GM21423 (cell line): ENCODE data around the gene CNDP2.
"Not testable (repeated sequence)": the region's sequence is repeated elsewhere in the genome, so short reads cannot be mapped to it uniquely, and the experiment has no call there.

Experiments
- ATAC-seq: cut with Tn5 transposase; IDR thresholded peaks from one replicate; pipeline ENCODE4 v1.9.1; 2021; ENCODE audit warnings: mild to moderate bottlenecking, moderate library complexity; ENCODE audit not compliant: unreplicated experiment

The CNDP2 gene

DNA sequence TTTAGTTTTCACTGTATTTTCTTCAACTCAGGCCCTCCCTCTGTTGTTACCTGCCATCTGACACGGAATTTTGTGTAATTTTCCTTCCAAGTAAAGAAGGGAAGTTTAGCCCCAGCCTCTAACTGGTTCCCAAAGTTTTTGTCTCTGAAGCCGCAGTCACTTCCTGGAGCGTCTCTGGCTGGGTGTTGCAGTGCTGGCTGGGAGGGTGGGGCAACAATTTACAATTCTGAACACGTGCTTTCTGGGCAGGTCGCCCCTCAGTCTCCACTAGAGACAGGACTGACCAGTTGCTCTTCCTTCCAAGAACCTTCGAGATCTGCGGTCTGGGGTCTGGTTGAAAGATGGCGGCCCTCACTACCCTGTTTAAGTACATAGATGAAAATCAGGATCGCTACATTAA lies 3.5 kb downstream of the CNDP2 start:
- peak; percentile 37 for ATAC-seq

DNA sequence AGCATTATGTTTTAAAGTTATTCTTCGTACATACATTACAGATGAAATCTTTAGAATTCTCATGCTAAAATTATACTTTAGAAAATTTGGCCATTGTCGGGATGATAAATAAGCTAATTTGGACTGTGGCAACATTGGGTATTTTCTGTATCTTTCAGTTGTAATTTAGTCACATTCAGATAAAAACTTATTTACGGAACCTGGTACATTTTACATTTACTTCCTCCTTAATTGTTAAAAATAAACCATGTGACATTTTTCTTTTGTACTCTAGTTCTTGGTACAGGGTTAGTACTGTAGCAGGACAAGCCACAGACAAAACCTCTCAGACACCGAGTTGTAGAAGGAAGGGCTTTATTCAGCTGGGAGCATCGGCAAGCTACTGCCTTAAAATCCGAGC lies 4.2 kb downstream of the CNDP2 start:
- no peak for ATAC-seq

DNA sequence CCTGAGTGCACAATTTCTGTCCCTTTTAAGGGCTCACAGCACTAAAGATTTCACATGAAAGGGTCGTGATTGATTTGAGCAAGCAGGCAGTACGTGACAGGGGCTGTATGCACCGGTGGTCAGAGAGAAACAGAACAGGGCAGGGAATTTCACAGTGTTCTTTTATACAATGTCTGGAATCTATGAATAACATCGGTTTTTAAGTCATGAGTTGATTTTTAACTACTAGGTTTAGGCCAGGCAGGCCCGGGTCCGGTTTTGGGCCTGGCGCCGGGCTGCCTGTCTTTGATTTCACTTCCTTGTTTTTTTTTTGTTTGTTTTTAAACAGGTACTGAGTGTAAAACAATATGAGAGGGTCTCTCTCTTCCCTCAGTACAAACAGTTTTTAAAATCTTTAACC lies 4.6 kb downstream of the CNDP2 start:
- ATAC-seq, result not testable (repeated sequence)

DNA sequence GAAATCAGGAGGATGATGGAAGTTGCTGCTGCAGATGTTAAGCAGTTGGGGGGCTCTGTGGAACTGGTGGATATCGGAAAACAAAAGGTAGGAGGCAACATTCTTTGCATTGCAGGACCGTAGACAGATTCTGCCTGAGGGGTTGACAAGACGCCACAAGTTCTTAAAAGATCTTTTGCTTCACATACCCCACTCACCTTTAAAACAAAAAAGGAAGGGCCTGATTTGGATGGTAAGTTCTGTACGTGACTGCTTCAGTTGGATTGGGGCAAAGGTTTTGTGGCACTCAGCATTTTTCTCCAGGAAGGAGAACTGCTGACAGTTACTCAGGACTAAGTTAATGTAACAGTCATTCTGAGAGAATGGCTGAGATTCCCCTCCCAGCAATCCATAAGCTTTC lies 5.2 kb downstream of the CNDP2 start:
- ATAC-seq, result no peak

DNA sequence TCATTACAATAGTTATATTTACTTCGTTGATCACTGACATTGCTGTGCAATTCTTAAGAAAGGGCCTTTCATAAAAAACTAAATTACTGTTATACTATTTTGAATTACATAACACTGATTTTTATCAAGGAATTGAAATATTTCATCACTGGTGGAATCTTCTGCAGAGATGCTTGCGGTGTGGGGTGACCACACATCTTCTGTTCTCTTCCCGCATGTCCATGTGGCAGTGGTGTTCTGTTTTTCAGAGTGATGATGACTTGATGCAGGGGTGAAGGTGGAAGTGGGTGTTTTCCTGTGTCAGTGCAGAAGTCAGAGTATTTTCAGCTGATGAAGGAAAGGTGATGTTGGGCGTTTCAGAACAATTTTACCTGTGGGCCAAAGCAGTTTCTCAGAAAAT lies 7.0 kb downstream of the CNDP2 start:
- ATAC-seq, result no peak

DNA sequence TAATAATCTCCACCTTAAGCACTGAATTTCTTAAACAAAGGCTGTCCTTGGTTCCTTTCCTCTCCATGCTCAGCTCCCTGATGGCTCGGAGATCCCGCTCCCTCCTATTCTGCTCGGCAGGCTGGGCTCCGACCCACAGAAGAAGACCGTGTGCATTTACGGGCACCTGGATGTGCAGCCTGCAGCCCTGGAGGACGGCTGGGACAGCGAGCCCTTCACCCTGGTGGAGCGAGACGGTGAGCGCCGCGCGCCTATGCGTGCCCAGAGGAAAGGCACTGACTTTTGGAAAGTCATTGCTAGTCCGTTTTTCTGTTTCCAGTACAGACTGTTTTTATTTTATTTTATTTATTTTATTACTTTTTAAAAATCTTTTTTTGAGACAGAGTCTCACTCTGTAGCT lies 9.6 kb downstream of the CNDP2 start:
- no peak for ATAC-seq

DNA sequence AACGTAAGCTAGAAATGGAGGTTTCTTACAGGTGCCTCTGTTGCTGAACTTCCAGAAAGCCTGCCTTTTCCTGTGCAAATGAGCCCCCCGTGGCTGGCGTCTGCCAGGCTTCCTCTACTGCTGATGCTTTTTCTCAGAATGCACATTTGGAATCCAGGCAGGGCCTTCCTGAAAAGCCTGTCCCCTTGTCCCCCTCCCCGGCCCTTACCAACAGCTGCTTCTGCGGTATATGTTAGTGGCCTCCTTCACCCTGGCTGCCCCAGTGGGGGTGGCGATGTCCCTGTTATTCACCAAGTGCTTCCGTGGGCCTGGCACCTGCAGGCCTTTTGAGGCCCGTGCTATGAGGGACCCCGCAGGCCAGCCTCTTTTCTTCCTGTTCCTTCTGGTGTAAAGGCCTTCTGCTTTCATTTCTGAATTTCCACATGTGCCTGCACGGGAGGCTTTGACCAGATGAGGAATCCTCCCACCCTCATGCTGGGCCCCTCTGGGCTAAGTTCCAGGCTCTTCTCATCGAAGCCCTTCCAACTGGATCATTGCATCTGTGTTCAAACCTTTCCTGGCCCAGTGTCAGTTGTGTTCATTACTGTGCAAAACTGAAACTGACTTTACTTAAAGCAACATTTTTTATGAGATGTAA lies 10.4 kb downstream of the CNDP2 start:
- no peak for ATAC-seq

DNA sequence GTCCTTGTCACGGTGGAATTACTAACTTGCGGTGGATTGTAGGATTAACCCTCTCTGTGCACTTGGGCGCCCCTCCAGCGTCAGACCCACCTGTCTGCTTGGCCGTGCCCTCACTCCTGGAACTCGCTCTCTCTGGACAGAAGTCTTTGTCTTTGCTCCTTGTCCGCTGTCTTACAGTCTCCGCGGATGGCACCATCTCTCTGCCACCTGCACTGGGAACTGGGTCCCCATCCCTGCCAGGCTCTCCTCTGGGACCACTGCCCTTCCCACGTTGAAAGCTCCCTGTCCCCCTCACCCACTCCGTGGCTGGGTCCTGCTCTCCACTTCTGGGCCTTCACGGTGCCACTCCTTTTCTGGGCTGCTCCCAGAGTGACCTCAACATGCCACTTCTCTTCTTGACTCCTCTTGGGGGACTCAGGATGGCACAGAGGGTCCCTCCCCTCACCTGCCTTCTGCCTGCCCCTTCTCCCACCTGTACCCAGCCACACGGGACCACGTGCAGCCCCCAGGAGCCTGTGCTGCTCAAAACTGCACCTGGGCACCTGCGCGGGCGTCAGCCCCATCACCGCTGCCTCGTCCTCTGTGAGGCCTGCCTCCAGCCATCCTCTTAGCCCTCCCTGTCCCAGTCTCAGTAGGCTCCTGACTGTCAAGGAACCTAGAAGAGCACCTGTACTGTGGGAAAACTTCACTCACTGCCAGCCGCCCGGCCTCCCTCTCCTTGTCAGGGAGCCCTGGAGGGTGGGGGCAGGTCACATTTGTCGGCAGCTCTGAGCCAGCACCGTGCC lies 11.1 kb downstream of the CNDP2 start:
- no peak for ATAC-seq

DNA sequence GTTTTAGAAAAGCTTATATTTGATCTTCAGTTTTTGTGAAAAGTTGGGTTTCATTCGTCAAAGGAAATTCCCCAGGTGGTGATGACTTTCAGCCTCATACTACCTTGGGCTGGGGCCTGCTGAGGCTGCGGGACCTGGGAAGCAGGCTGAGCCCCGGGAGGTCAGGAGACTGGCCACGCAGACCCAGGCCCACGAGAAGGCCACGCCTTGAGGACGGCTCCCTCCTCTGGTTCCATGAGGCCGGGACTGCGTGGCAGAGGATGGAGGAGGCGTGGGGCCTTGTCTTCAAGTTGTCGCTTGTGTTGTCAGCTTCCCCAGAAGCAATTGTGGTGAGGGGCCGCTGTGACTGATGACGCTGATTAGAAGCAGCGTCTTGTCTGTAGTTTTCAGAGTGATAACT lies 11.8 kb downstream of the CNDP2 start:
- no peak for ATAC-seq

DNA sequence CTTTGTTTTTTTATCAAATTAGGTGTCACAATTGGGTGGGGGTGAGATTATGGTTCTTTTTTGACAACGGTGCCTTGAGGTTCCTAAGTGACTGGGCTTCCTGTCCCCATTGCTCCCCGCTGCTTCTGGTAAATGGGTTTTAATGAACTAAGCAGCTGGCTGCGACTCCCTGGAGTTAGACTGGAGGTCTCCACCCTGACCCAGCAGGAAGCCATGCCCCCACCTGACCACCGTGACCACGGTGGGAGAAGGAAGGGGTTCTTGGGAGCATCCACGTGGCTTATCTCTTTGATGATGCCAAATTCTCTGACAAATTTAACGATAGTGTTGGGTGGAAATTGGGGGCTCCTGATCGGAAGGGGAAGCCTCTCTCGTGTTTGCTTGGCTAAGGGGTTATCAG lies 12.2 kb downstream of the CNDP2 start:
- ATAC-seq, result no peak

DNA sequence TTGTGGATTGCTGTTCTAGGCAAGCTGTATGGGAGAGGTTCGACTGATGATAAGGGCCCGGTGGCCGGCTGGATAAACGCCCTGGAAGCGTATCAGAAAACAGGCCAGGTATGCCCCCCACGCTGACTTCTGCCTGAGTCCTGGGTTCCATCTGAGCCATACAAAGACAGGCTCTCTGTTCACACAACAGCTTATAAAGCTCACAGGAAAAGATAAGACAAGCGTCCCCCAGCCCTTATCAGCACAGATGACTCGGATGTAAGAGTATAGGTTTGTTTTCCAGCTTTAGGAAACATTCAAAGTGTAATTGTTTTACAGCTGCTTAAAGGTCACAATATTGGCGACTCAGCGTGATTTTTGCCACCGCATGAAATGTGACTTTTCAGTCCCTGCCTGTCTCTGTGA lies 12.7 kb downstream of the CNDP2 start:
- ATAC-seq, result no peak

DNA sequence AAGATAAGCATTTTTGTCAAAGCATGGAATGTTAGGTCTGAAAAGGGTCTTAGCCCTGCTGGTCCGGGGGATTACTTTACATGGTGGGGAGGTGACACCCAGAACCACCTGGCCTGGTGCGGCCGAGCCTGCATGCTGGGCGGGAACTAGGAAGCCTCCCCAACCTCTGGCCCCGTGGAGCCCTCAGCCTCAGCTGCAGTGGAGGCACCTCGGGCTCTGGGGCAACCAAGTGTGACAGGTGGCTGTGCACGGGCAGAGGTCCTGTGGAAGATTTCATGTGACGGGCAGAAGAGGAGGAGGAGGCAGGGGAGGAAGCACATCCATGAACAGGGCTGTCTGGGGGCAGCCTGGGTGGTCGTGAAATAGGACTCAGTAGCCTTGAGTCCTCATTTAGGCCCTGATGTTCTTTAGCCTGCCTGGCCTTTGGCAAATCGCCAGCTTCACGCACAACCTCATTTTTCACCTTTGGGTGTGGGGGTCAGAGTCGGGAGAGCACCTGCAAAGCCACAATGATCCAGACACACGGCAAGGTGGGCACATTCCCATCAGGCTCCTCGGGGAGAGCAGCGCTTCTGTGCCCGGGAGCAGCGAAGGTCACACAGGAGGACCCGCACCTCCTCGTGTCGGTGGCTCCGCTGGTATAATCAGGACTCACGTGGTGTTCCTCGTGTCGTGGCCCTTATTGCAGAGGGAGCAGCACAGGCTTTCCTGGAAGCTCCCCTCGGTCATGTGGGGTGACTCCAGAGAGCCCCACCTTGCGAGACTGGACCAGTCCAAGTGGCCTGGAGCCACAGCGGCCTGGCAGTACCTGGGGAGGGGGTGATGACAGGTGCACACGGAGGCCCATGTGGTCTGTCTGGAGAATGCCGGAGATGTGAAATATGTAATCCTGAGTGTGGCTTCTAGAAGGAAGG lies 13.9 kb downstream of the CNDP2 start:
- ATAC-seq, result no peak

DNA sequence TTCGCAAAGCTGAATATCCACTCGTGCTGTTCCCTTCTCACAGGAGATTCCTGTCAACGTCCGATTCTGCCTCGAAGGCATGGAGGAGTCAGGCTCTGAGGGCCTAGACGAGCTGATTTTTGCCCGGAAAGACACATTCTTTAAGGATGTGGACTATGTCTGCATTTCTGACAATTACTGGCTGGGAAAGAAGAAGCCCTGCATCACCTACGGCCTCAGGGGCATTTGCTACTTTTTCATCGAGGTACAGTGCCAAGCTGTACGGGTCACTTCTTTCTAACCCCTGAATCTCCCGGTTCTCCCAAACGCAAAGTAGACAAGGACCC lies 14.6 kb downstream of the CNDP2 start:
- no peak for ATAC-seq

DNA sequence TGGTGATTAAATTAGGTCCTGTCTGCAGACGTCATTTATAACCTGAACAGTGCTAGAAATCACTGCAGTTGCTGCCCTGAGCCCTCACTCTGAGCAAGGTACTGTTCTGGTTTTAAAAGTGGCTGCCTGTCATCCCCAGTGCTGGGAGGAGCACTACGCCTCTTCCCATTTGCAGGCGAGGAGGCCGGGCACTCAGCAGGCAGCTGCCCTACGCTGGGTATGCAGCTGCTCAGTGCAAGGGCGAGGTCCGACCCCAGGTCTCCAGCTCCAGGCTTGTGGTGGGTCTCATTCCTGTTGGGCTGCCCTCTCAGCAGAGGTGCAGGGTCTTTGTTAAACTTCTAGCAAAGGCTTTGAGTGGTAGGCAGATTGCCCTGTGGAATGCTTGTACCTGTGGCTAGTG lies 15.7 kb downstream of the CNDP2 start:
- no peak for ATAC-seq

DNA sequence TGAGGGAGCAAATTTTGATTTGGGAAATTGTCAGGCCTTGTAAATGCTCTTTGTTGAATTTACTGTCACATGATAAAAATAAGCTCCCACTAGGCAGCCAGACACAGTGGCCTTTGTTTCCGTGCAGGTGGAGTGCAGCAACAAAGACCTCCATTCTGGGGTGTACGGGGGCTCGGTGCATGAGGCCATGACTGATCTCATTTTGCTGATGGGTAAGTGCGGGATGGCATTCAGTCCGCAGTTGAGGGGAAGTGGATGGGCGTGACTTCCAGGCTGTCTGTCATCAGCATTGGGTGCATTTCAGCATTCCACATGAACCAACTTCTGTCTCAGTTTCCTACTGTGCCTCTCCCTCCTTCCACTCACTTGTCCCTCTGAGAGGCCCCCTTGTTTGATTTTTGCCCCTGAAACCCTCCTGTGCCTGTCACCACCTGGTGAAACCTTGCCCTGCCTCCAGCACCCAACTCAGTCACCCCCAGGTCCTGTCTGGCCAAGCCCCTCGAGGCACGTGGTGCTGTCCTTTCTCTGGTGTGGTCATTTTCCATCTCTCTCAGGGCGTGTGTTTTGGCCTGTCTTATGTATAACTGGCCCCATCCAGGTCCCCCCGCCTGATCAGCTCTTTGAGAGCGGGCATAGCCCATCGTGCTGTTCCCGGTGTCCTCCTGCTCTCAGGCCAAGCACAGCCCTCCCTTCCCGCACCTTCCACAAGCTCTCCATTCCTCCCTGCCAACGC lies 16.3 kb downstream of the CNDP2 start:
- ATAC-seq, result no peak

DNA sequence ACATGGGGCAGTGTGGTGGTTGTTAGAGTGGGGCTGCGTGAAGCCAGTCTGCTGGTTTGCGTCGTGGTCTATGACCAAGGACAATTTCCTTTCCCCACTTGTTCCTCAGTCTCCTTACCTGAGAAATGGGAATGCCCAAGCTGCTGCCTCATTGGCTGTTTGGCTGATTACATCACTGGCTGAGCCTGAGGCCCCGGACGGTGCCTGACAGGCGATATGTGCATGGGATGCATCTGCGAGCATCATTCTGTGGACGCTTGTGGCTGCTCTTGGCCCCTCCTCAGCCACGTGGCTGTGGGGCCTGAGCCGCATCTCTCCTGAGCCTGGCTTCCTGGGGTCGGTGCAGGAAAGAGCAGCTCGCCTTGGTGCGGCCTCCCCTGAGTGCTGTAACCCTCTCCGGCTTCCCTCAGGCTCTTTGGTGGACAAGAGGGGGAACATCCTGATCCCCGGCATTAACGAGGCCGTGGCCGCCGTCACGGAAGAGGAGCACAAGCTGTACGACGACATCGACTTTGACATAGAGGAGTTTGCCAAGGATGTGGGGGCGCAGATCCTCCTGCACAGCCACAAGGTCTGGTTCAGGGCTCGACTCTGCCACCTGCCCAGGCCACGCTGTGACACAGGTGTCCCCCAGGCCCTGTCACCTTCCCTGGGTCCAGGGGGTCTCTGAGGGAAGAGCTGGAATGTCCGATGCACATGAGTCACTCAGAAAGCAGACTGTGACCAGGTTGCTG lies 17.2 kb downstream of the CNDP2 start:
- no peak for ATAC-seq

DNA sequence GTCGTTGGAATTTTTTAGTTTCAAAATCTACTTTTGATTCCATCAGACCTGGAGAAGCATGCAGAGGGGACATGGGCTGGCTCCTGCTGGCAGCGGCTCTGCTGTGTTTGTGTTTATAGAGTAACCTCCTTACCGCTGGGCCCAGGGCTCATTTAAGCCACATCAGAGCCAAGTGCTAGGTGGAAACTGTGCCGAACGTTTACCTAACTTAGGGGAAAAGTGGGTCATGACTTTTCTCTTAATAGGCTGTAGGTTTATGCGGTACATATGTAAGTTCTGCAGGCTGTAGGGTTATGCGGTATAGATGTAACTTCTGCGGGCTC lies 17.7 kb downstream of the CNDP2 start:
- no peak for ATAC-seq

DNA sequence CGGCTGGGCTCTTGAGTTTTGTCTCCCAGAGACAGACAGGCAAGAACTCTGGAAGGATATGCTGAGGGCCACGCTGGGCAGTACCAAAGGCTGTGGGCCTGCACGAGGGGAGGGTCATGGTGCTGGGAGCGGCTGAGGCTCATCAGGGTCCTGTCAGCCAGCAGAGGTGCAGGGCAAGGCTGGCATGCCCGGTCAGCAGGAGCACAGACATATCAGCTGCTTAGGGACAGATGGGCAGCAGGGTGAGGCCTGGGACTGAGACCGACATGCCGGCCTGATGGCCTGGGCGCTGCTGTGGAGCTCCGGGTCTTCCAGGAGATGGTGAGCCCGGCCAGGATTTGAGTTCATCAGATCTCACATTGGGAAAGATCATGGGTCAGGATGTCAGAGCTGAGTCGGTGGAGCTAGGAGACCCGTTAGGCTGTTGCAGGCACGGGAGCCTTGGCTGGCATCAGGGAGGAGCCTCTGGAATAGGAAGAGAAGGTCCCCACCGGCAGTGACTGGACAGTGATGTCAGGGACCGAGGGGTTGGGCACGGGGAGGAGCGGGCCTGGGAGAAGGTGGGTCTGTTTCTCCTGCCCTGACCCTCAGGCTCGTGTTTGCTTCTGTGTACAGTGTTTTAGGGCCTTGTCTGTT lies 18.8 kb downstream of the CNDP2 start:
- ATAC-seq, result no peak

DNA sequence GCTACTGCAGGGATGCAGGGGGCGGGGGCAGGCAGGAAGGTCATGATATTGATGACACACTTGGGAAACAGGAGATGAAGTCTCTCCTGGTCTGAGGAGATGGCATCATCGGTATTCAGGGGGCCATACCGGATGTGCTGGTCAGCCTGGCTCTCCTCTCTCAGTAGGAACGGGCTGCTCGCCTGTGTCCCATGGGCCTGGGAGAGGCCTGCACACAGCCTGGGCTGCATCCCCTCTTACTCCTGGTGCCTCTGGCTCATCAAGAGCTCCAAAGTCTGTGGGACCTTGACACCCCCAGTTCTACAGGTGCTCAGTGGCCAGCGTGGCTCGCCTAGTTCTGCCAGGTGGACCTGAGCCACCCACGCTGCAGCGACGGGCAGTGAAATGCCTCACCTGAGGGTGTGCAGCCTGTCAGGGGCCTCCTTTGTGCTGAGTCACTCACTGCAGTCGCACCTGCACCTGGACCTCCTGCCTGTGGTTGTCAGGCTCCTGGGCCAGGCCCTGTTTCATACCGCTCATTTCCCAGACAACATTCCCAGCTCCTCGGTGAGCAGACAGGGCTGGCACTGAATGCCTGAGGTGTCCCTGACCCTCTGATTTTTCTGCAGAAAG lies 19.6 kb downstream of the CNDP2 start:
- no peak for ATAC-seq
